Measurements from ENCODE around the gene NUP133.

- TF ChIP-seq REST (IDR thresholded peaks at IDR 0.05) (no peak), MAX (IDR thresholded peaks at IDR 0.05) (no peak), CTCF (IDR thresholded peaks at IDR 0.05; ENCODE audit: low read depth, low read length, missing input control) (no peak)
Observed at GRCh38 chr1:229409616-229410369, 98.3 kb downstream of the NUP133 start.

Measured in liver (tissue), 2 donors.